NOMO-1 treated with DMSO at 0.1 percent for 48 hours (cell line): Measurements from ENCODE around the gene MYH4.

Source experiments
- DNase-seq: peaks from one replicate; lab custom pipeline; 2025; ENCODE audit not compliant: unreplicated experiment; lab: John Stamatoyannopoulos, UW

The MYH4 gene

GRCh38 chr17:10421900-10422542 lies 47.3 kb downstream of the MYH4 start, which contains the start of gene MYH8:
TSS of gene MYH8 (minus strand) at chr17:10421950. CDS start at chr17:10420227, 1,723 bp downstream.
- DNase-seq, result no peak

GRCh38 chr17:10421211-10421610 lies 48.1 kb downstream of the MYH4 start:
- DNase-seq, result no peak

GRCh38 chr17:10420811-10421210 lies 48.5 kb downstream of the MYH4 start:
- no peak for DNase-seq

- DNase-seq, result no peak
Observed at GRCh38 chr17:10417431-10417830, 51.9 kb downstream of the MYH4 start.

- no peak for DNase-seq
Observed at GRCh38 chr17:10415161-10415560, 54.2 kb downstream of the MYH4 start.

GRCh38 chr17:10403589-10403988 lies 65.8 kb downstream of the MYH4 start:
- DNase-seq, result no peak

GRCh38 chr17:10398352-10398751 lies 71.0 kb downstream of the MYH4 start:
- DNase-seq, result no peak

- DNase-seq, result no peak
Observed at GRCh38 chr17:10396524-10397163, 72.7 kb downstream of the MYH4 start.

GRCh38 chr17:10394201-10394887 lies 75.0 kb downstream of the MYH4 start:
- no peak for DNase-seq
